HepG2 (cell line): ENCODE results near the gene SYNPR. TPM values are rescaled to one million over a fixed set of nuclear protein-coding genes. Genes with fewer than 3 reads are reported as not detected.

Experiments
- NR1H2 ChIP-seq: sonication (generic); formaldehyde crosslinking; IDR thresholded peaks from 2 replicates; pipeline ENCODE4 v1.8.1; 2022; ENCODE audit warnings: low read depth, missing genetic modification reagents, borderline replicate concordance
- PPARG ChIP-seq: conservative IDR thresholded peaks from 2 replicates; pipeline ENCODE4 v1.6.1; 2016; ENCODE audit warnings: missing biosample characterization, missing genetic modification reagents
- ZNF234 ChIP-seq: sonication (generic); formaldehyde crosslinking; conservative IDR thresholded peaks from 2 replicates; pipeline ENCODE4 v1.5.1; 2020; ENCODE audit warnings: mild to moderate bottlenecking, missing genetic modification reagents
- ZNF761 ChIP-seq: sonication (generic); formaldehyde crosslinking; conservative IDR thresholded peaks from 2 replicates; pipeline ENCODE4 v1.4.0; 2020; ENCODE audit warnings: mild to moderate bottlenecking, missing genetic modification reagents
- polyA plus RNA-seq, 8 experiments: library from polyadenylated mRNA; depleted of rRNA in 3 of 8; stranded (reverse) in 7 of 8; unstranded in 1 of 8; fragments of >200 nt; fragmentation: Illumina TruSeq in 4 of 8; extraction: Trizol in 4 of 8; gene quantifications; 2 replicates each; pipeline versions ENCODE4 v1.2.1 to v1.2.3, GENCODE V29; 2011 to 2016; ENCODE audit warnings: low read depth in 4 of 8, missing spikeins in 1 of 8, mixed read lengths in 1 of 8; ENCODE audit not compliant: insufficient read depth in 1 of 8
- total RNA-seq, 5 experiments: library from RNA; depleted of rRNA; stranded (reverse); fragments of >200 nt; fragmentation: Illumina TruSeq; extraction: Trizol; gene quantifications; 2 replicates each; pipeline ENCODE4 v1.2.3, GENCODE V29; 2016; ENCODE audit warnings: low read depth in 1 of 5
- TF ChIP-seq, protein P1 (sequence below), 2 experiments: sonication (generic) in 1 of 2; formaldehyde crosslinking in 1 of 2; IDR thresholded peaks; 2 replicates each; pipeline versions ENCODE4 v1.4.0 to v1.6.1; 2018 to 2020; ENCODE audit warnings: missing genetic modification reagents in 2 of 2, borderline replicate concordance in 1 of 2, low read depth in 1 of 2, mild to moderate bottlenecking in 1 of 2, missing biosample characterization in 1 of 2
- TF ChIP-seq, protein P2 (sequence below): sonication (generic); formaldehyde crosslinking; conservative IDR thresholded peaks from 2 replicates; pipeline ENCODE4 v1.8.0; 2022; ENCODE audit warnings: mild to moderate bottlenecking, moderate library complexity, missing genetic modification reagents
- TF ChIP-seq, protein P3 (sequence below): sonication (generic); formaldehyde crosslinking; IDR thresholded peaks from 2 replicates; pipeline ENCODE4 v1.9.0; 2021; ENCODE audit warnings: missing genetic modification reagents, borderline replicate concordance
- TF ChIP-seq, protein P4 (sequence below): sonication (generic); formaldehyde crosslinking; IDR thresholded peaks from 2 replicates; pipeline ENCODE4 v1.4.0; 2020; ENCODE audit warnings: missing genetic modification reagents
- TF ChIP-seq, protein P5 (sequence below): sonication (generic); formaldehyde crosslinking; IDR thresholded peaks from 2 replicates; pipeline ENCODE4 v1.4.0; 2020; ENCODE audit warnings: missing genetic modification reagents

SYNPR gene
- total and polyA plus RNA-seq, 2 of the 13 experiments (the other 11 are each of a cell fraction or from before 2014, with no cell fraction given), result 0.04 TPM; not detected in 1

DNA sequence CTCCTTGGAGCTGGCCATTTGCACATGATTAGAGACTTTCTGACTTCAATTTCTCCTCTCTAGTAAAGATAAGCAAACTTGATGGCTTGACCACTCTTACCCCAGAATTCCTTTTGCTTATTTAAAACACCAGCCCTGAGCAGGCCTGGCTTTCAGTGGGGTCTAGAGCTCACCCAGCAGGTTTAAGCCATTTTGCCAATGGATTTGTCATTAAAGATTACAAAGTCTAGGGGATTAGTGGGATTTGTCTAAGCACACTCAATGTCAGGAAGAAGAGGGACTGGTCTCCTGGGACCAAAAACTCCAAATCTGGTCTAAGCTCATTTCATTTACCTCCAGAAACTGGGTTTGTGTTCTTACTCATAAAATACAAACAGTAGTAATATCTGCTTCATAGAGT, 317.1 kb downstream of the SYNPR start (continued):
- TF ChIP-seq, protein P1, sequence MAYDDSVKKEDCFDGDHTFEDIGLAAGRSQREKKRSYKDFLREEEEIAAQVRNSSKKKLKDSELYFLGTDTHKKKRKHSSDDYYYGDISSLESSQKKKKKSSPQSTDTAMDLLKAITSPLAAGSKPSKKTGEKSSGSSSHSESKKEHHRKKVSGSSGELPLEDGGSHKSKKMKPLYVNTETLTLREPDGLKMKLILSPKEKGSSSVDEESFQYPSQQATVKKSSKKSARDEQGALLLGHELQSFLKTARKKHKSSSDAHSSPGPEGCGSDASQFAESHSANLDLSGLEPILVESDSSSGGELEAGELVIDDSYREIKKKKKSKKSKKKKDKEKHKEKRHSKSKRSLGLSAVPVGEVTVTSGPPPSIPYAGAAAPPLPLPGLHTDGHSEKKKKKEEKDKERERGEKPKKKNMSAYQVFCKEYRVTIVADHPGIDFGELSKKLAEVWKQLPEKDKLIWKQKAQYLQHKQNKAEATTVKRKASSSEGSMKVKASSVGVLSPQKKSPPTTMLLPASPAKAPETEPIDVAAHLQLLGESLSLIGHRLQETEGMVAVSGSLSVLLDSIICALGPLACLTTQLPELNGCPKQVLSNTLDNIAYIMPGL (CRISPR knock-in tag; IDR thresholded peaks at IDR 0.05; ENCODE audit: borderline replicate concordance in 1 of 2, low read depth in 1 of 2), result no peak
- no peak for TF ChIP-seq ZNF761 (CRISPR knock-in tag)
- TF ChIP-seq, protein P2, sequence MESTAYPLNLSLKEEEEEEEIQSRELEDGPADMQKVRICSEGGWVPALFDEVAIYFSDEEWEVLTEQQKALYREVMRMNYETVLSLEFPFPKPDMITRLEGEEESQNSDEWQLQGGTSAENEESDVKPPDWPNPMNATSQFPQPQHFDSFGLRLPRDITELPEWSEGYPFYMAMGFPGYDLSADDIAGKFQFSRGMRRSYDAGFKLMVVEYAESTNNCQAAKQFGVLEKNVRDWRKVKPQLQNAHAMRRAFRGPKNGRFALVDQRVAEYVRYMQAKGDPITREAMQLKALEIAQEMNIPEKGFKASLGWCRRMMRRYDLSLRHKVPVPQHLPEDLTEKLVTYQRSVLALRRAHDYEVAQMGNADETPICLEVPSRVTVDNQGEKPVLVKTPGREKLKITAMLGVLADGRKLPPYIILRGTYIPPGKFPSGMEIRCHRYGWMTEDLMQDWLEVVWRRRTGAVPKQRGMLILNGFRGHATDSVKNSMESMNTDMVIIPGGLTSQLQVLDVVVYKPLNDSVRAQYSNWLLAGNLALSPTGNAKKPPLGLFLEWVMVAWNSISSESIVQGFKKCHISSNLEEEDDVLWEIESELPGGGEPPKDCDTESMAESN (CRISPR knock-in tag), result no peak
- no peak for TF ChIP-seq PPARG (CRISPR knock-in tag)
- TF ChIP-seq, protein P3, sequence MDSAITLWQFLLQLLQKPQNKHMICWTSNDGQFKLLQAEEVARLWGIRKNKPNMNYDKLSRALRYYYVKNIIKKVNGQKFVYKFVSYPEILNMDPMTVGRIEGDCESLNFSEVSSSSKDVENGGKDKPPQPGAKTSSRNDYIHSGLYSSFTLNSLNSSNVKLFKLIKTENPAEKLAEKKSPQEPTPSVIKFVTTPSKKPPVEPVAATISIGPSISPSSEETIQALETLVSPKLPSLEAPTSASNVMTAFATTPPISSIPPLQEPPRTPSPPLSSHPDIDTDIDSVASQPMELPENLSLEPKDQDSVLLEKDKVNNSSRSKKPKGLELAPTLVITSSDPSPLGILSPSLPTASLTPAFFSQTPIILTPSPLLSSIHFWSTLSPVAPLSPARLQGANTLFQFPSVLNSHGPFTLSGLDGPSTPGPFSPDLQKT (CRISPR knock-in tag), result no peak
- TF ChIP-seq NR1H2 (CRISPR knock-in tag), result no peak
- TF ChIP-seq, protein P4, sequence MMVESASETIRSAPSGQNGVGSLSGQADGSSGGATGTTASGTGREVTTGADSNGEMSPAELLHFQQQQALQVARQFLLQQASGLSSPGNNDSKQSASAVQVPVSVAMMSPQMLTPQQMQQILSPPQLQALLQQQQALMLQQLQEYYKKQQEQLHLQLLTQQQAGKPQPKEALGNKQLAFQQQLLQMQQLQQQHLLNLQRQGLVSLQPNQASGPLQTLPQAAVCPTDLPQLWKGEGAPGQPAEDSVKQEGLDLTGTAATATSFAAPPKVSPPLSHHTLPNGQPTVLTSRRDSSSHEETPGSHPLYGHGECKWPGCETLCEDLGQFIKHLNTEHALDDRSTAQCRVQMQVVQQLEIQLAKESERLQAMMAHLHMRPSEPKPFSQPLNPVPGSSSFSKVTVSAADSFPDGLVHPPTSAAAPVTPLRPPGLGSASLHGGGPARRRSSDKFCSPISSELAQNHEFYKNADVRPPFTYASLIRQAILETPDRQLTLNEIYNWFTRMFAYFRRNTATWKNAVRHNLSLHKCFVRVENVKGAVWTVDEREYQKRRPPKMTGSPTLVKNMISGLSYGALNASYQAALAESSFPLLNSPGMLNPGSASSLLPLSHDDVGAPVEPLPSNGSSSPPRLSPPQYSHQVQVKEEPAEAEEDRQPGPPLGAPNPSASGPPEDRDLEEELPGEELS (CRISPR knock-in tag), result no peak
- TF ChIP-seq ZNF234, result no peak
- TF ChIP-seq, protein P5, sequence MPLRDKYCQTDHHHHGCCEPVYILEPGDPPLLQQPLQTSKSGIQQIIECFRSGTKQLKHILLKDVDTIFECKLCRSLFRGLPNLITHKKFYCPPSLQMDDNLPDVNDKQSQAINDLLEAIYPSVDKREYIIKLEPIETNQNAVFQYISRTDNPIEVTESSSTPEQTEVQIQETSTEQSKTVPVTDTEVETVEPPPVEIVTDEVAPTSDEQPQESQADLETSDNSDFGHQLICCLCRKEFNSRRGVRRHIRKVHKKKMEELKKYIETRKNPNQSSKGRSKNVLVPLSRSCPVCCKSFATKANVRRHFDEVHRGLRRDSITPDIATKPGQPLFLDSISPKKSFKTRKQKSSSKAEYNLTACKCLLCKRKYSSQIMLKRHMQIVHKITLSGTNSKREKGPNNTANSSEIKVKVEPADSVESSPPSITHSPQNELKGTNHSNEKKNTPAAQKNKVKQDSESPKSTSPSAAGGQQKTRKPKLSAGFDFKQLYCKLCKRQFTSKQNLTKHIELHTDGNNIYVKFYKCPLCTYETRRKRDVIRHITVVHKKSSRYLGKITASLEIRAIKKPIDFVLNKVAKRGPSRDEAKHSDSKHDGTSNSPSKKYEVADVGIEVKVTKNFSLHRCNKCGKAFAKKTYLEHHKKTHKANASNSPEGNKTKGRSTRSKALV (CRISPR knock-in tag), result no peak
